Measurements from ENCODE around the gene SLC9A8.

Gene SLC9A8

DNA sequence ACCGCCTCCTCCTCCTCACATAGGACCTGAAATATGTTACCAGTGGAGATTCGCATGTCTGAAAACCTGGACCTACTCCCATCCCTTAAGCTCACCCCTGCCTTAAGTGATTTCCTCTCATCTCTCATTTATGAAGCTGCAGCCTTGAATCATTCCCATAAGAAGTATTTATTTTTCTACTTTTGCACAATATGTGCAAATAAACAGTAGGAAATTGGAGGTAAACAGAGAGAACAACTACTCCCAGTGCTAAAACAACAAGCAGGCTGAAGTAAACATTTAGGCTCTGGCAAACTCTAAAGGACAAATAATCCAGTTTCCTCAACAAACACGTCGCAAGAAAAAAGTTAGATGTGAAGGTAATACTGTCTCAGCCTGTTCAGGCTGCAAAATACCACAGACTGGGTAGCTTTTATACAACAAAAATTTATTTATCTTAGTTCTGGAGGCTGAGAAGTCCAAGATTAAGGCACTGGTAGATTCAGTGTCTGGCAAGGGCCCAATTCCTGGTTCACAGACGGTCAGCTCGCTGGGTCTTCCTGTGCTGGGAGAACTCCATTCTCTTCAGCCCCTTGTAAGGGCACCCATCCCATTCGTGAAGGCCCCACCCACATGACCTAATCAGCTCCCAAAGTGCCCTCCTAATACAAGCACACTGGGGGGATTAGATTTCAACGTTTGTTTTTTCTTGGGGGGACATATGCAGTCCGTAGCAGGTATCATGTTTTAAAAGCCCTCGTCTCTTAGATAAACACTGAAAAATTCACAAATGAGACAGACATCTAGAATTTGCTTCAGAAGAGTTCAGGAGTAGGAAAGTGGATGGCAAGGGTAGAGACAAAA is 87.1 kb downstream of the SLC9A8 start:
- no peak for DNase-seq

DNA sequence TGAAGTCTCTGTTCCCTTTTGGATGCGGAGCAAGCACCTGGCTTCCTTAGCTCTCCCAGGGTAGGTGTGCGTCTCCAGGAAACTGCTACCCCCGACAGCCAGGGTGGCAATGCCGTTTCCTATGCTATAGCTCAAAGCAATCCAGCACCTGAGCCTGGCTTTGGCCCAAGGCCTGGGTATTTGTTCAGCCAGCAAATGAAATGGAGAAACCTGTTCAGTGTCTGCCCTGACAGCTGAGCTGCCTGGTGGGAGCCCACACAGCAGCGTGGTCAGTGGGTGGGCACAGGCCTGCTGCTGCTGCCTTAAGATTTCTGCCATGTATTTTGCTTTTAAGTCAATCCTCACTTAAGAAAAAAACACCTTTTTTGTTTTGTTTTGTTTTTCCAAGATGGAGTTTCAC is 89.0 kb downstream of the SLC9A8 start:
- DNase-seq: no peak

DNA sequence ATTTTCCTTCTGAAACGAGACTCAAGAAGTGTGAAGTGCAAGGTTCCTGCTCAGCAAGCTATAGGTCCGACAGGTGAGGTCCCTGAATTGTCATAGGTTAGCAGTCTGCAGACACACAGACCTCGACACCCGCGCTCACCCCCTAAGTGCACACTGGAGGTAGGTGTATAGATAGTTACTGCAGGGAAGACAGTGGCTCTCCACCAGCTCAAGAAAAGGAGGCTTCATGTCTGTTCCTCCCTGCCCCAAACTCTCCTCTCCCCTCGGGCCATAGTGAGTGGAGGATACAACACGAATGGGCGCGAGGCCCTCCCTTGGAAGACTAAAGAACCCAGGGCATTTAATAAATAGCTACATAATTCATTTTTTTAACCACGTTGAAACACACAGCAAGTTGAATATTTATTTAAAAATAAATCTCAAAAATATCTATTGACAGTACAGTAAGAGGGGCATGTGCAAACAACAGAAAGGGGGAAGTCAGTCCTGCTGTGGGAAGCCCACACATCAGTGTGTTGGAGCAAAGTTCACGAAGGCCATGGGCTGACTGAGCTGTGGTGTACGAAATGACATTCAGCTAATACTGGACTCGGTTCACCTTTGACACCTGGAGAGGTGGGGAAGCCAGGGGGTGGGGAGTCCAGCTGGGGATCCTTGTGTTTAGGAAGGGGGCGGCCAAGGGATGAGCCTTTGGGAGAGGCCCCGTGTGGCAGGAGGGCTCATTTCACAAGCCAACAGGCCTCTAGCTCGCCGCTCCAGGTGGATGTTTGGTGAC is 92.0 kb downstream of the SLC9A8 start:
- DNase-seq: no peak

DNA sequence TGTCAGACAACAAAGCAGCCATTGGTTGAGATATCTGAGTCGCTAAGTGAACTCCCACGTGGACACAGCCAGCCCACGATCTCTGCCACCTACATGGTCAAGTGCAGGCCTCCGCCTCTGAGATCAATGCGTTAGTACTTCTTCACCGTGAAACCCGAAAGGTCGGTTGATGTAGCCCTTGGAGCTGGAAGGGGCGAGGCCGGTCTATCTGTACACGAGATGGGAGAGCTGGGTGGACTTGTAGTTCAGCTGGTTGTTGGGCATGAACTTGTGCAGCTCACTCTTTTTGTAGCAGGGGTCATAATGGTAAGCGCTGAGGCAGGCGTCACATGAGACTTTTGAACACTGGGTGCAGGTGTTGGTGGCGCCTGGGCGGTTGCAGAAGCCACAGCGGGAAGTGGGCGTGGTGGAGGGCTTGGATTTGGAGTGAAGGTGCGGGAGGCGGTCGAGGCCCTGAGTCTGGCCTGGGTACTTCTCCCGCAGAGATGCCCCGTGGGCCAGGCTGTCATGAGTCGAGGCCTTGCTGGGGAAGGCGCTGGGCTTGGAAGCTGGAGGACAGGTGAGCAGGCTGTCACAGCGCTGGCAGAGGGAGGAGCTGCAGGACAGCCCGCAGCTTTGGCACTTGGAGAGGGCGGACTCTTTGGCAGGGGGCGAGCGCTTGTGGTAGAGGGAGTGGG is 92.9 kb downstream of the SLC9A8 start:
- DNase-seq: no peak

DNA sequence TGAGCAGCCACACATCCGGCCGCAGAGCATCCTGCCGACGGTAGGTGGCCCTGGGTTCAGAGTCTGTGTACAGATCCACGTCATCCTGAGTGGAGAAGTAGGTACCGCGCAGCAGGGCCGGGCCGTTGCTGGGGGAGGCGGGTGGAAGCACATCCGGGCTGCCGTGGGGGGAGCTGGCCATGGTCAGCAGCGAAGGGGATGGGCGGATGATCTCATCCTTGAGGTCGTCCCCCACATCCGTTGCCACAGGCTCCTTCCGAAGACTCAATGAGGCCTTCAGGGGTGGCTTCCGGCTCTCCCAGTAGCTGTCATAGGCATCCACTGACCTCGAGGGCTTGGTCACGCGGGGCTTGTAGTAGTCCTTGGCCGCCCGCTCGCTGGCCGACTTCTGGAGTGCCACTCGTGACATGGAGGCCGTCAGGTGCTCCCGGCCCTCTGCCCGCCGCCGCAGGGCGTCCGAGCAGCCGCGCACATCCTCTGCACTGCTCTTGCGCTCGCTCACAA is 93.5 kb downstream of the SLC9A8 start:
- DNase-seq: no peak

DNA sequence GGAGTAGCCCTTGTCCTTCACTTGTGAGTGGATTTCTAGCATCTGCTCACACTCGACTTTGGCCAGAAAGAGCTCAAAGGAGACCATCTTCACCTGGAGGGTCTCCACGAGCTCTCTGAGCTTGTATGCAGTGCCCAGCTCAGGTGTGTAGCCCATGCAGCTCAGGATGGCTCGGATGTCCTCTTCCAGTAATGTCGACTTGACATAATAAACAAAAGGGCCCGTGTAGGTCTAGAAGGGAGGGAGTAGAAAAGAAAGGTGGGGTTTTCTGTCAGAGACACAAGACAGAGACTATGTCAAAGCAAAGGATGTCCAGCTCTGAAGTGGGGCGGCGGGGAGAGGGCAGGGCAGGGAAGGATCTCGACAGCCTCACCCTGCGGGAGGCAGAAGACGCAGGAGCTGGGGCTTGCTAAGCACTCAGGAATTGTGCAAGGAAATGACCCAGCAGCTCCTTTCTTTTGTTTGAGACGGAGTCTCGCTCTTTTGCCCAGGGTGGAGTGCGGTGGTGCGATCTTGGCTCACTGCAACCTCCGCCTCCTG is 94.1 kb downstream of the SLC9A8 start:
- no peak for DNase-seq

DNA sequence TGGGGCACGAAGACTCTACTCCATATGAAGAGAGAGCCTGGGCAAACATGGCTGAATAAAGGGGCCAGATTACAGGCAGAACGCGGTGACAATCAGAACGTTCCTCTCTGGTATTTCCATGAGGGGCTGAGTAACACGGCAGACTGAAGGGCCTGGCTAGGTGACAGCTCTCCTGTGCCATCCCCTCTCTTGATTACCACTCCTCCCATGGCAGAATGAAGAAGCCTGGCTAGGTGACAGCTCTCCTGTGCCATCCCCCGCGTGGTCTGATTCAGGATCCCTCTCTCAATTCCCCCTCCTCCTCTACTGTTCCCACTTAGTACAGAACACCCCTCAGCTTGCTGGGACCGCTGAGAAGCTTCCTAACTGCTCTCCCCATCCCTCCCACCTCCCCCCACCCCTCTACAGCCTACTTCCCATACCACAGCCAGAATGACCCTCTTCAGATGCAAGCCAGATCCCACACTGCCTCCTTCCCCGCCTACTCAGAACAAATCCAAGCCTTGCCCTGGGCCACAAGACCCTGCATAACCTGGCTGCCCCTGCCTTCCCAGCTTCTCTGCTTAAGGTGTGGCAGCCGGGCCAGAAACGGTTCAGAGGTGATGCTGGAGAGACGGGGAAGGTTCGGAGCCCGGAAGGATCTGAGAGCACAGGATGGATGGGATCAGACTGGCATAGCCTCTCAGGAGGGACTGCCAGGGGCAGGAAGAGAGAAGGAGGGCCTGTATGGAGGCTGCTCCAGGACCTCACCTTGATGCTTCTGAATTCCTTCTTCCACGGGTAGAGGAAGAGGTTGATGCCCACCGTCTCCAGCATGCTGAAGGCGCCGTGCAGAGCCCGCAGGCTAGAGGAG is 95.0 kb downstream of the SLC9A8 start:
- DNase-seq: no peak

DNA sequence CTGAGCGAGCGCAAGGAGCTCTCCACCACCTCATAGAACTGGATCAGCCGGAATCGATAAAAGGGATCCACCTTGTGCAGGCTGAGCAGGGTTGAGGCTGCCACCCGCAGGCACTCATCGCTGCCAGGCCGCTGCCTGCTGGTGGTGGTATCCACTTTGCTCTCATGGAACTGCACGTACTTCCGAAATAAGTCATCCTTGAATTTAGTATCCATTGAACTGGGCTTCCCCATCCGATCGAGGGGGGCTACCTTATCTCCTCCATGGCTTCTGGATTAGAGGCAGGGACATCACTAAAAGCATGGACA is 95.6 kb downstream of the SLC9A8 start:
- no peak for DNase-seq

DNA sequence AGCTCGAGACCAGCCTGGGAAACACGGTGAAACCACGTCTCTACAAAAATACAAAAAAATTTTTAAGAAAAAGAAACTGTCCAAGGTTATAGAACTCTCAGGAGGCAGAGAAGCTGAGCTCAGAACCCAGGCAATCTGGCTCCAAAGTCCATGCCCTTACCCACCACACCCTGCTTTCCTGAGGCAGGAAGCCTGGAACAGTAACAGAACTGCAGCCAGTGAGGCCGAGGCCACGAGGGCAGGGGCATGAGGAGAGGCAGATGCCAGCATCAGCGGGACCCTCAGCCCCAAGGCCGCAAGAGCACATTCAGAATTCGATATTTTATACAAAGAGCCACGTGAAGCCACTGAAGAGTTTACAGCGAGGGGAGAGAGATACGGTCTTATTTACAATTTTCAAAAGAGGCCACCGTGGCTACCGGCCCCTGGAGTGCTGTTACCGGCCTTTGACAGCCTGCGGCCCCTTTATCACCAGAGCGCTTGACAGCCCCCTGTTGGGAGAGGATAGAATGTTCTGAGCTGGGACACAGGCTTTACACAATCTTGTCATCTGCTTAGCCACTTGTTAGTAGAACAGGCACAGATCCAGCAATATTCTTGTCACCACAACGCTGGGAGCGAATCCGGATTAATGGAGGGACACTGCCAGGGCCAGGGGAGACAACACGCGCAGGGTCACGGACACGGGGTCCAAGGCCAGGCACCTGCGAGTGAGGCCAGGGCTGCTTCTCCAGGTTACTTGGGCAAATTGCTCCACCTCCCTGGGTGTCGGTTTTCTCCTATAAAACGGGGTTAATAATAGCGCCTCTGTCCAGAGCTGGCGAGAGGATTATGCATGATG is 97.1 kb downstream of the SLC9A8 start:
- DNase-seq: no peak

DNA sequence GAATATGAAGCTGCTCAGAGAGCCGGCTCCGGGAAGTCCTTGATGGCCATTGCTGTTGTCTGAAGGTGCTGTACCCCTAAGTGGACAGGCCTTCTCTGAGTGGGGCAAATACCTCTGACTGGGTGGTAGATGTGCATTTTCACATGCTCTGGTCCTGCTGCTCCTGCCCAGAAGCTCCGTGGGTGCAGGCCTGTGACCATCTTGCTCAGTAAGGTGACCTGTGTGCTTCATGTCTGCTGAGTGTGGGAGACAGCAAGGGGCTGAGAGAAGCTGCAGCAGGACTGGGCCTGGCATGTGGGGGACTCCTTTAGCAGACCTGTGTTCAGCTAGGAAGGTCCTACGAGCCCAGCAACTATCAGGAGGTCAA is 97.7 kb downstream of the SLC9A8 start:
- DNase-seq: no peak

DNA sequence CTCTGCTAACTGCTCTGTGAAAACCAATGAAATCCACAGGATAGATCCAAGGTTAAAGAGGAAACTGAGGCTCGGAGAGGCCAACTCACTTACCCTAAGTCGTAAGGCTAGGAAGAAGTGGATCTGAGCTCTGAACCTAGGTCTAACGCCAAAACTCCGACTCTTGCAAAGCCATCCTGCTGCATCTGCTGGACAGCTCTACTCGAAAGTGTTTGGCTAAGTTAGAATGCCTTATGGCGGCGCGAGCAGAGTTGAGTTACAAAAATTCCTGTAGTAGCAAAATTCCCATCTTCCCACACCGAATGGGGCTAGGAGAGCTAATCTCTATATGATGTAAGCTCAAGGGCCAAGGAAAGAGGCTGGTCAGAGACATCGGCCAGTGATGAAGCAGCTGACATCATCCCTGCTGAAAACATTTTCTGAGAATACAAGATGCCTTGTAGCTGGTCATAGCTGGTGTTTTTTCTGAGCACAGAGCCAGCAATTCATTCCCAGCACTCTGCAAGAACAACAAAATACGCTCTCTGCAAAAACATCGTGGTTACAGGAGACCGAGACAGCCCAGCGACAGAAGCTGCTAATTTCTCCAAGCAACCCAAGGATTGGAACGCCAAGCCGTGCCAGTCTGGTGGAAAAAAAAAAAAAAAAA is 100.9 kb downstream of the SLC9A8 start:
- no peak for DNase-seq

DNA sequence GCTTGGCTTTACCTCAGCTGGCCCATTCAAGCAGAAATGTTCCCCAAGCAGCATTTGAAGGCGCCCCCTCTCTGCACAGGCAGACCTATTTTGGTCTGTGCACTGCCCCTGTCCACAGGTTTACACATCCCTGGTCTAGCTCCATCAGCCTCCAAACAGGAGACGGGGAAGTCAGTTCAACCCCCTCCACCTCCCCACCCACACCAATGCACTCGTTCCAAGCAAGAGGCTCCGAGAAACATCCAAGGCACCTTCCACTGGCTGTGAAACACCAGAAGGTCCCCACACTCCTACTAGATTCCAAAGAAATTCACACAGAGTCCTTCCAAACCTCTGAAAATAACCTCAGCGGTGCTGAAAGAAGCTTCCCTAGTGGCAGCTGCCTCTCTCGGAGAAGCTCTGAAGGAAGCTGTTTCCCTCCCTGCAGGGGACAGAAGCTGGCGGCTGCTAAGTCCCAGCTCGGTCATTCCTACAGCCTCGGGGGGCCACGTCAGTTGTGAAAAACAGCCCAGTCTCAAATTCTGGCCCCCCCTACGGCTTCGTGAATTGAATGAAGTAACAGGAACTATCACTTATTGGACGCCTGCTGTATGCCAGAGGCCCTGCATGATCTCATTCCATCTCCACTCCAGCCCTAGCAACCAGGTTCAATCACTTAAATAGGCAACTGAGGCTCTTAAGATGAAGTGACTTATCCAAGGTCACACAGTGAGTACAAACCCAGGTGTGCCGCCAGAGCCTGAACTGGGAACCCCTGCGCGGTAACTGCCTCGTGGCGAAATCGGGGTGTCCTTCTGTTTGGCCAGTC is 101.9 kb downstream of the SLC9A8 start:
- no peak for DNase-seq

DNA sequence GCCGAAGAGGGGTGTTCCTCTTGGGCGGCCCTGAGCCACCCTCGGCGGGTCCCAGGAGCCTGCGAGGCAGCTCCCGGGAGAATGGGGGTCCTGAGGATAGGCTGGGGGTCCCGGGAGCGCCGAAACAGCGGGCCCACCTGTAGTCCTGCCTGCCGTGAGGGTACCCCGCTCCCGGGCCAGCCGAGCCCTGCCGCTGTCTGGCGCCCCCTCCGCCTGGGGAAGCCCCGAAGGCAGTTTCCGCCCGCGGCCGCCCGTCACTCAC is 102.4 kb downstream of the SLC9A8 start:
- no peak for DNase-seq

DNA sequence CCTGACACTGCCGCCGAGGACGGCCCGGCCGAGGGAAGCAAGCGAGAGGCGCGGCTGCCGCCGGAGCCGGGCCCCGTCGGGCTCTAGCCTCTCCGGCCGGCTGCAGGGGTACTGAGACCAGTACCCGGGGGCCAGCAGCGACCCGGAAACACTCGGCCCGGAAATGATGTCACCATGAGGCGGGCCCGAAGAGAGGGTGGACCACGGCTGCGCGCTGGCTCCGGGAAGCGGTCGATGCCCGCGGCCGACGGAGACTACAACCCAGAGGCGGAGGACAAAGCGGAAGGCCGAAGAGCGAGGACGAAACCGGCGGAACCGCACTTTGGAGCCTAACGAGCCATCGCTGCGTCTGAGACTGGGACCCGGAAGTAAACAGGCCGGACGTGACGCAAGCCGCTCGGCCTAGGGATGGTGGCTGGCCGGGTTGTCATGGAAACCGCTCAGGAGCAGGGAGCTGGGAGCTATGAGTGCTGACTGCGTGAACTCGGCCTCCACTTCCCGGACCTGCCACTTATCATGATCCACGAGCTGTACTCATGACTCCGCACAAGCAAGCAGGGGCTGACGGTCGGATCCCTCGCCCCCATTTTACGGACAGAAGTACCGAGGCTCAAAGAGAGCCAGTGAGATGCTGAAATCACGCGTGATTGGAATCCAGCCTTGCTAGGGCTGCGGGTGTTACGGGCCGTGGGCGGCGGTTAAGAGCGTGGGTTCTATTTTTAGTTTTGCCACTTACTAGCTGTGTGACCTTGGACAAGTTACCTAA is 102.9 kb downstream of the SLC9A8 start, which contains the start of gene SPATA2:
Gene SPATA2 (minus strand): TSS at position 150 of the 766 bp plus-strand sequence. CDS start 7,039 bp downstream, outside the sequence.
- DNase-seq: peak; percentile 95

DNA sequence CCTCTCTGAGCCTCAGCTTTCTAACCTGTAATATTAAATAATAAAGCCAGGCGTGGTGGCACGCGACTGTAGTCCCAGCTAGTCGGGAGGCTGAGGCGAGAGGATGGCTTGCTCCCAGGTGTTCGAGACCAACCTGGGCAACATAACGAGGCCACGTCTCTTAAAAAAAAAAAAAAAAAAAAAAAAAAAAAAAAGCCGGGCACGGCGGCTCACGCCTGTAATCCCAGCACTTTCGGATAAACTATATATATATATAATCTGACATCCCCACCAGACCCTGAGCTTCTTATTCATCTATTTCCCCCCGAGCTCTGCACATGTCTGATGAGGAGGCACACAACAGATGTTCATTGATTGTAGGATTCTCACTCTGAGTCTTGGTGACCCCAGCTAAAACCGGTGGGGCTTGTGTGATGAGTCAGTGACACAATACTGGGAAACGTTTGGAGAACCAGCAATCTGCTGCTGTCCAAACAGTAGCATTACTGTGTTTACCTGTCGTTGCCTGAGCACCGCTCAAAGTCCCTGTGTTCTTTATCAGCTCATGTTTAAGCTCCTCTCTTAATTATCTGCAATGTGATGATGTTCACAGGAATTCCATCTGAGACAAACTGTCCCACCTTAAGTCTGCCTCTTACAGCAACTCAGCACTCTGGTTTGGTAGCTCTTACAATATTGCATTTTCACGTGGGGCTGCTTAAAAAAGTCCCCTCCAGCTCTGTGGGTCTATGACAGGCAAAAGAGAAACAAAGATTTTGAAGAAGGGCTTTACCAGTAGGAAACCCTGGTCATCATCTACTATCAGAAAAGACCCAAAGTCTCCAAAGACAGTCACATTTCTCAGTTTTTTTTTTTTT is 103.7 kb downstream of the SLC9A8 start:
- no peak for DNase-seq

DNA sequence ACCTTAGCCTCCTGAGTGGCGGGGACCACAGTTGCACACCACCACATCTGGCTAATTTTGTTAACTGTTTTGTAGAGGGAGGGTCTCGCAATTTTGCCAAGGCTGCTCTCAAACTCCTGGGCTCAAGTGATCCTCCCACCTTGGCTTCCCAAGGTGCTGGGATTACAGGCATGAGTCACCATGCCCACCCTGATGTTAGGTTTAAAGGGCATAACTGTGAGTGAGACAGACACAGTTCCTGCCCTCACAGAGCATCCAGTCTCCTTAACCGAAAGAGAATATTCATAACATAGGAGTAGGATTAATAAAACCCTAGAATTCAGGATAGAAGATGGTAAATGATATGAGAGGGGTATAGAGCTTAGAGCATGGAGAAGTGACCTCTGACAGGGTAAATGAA is 105.8 kb downstream of the SLC9A8 start:
- DNase-seq: no peak

DNA sequence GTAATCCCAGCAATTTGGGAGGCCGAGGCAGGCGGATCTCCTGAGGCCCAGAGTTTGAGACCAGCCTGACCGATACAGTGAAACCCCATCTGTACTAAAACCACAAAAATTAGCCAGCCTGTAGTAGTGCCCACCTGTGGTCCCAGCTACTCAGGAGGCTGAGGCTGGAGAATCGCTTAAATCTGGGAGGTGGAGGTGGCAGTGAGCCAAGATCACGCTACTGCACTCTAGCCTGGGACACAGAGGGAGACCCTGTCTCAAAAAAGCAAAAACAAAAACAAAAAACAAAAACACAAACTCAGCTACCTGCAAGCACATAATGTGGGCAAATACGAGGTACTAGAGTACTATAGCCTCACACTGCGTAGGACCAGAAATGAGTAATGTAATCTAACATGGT is 106.4 kb downstream of the SLC9A8 start:
- DNase-seq: no peak

DNA sequence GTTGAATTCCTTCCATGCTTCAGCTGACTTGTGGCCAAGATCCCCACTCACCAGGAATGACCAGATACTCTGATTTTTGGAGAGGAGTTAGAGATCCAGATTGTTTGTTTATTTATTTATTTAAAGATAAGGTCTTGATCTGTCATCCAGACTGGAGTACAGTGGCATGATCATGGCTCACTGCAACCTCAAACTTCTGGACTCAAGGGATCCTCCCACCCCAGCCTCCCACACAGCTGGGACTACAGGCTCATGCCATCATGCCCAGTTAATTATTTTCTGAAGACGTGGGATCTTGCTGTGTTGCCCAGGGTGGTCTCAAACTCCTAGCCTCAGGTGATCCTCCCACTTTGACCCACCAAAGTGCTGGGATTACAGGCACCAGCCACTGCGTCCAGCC is 106.8 kb downstream of the SLC9A8 start:
- no peak for DNase-seq

DNA sequence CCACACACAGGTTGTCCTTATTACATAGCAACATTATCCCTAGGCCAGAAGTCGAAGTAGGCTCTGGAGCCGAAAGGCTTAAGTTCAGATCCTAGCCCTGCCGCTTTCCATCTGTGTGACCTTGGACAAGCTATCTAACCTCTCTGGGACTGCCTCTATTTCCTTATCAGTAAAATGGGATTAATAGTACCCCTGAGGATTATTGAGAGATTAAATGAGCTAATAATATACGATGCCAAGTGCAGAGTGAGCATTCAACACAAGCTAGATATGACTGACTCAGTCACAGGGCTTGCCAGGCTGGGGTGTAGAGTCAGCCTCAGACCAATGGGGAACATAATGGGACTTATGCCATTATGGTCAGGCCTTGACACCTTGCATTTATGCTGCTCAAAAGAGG is 111.6 kb downstream of the SLC9A8 start:
- no peak for DNase-seq

Measured in NCI-H1105 (cell line).